ENCODE results near the gene ZNF236. TPM values are rescaled to one million over a fixed set of nuclear protein-coding genes. Genes with fewer than 3 reads are reported as not detected.

Gene ZNF236
- total and polyA plus RNA-seq, 2 of the 8 experiments (the other 6 are each of a cell fraction or from before 2014, with no cell fraction given) = 6.7 to 14.5 TPM

GRCh38 chr18:76822506-76823160 is at the start of gene ZNF236 (continued):
- TF ChIP-seq CHD7 (IDR thresholded peaks at IDR 0.05; ENCODE audit: insufficient replicate concordance, low read length) = no peak
- TF ChIP-seq, protein P1, sequence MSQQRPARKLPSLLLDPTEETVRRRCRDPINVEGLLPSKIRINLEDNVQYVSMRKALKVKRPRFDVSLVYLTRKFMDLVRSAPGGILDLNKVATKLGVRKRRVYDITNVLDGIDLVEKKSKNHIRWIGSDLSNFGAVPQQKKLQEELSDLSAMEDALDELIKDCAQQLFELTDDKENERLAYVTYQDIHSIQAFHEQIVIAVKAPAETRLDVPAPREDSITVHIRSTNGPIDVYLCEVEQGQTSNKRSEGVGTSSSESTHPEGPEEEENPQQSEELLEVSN (IDR thresholded peaks at IDR 0.05) = no peak
- no peak for TF ChIP-seq CTBP2 (IDR thresholded peaks at IDR 0.05; ENCODE audit: borderline replicate concordance, insufficient read depth, insufficient read length, low read length)
- TF ChIP-seq TEAD4 (IDR thresholded peaks at IDR 0.05; ENCODE audit: low read depth, low read length) = no peak
- TF ChIP-seq CEBPB (IDR thresholded peaks at IDR 0.05; ENCODE audit: low read depth, low read length) = no peak
- no peak for TF ChIP-seq GTF2F1 (IDR thresholded peaks at IDR 0.05; ENCODE audit: borderline replicate concordance, low read depth, low read length)
- TF ChIP-seq HDAC6 (IDR thresholded peaks at IDR 0.05; ENCODE audit: low read depth, low read length) = no peak
- TF ChIP-seq KDM4A (IDR thresholded peaks at IDR 0.05; ENCODE audit: low read depth, low read length, severe bottlenecking) = peak; percentile 48

All from H1 (cell line).